HG03520 (cell line): Measurements from ENCODE around the gene ZSCAN26.
"Not testable (repeated sequence)": the region's sequence is repeated elsewhere in the genome, so short reads cannot be mapped to it uniquely, and the experiment has no call there.

Source experiments
- ATAC-seq: cut with Tn5 transposase; IDR thresholded peaks from one replicate; pipeline ENCODE4 v1.9.1; 2021; ENCODE audit warnings: mild to moderate bottlenecking, moderate library complexity; ENCODE audit not compliant: unreplicated experiment

ZSCAN26 gene

GRCh38 chr6:28254121-28254519, 12.8 kb upstream of the ZSCAN26 start:
- no peak for ATAC-seq

DNA sequence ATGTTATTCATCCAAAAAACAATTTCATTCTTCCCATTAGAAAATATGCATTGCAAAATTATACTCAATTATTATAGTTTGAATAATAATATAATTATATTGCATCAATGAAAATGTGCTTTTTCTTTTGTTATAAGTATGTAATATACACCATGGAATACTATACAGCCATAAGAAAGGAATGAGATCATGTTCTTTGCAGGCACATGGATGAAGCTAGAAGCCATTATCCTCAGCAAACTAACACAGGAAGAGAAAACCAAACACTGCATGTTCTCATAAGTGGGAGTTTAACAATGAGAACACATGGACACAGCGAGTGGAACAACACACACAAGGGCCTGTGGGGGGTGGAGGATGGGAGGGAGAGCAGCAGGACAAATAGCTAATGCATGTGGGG, 9.9 kb upstream of the ZSCAN26 start:
- no peak for ATAC-seq

GRCh38 chr6:28258877-28259777, 7.8 kb upstream of the ZSCAN26 start, which contains the start of gene NKAPL:
Gene NKAPL, plus strand, starts transcription at chr6:28259297. Its CDS starts 75 bp downstream, at chr6:28259372.
- no peak for ATAC-seq

- ATAC-seq = no peak
Observed at GRCh38 chr6:28263922-28264321, 3.0 kb upstream of the ZSCAN26 start.

DNA sequence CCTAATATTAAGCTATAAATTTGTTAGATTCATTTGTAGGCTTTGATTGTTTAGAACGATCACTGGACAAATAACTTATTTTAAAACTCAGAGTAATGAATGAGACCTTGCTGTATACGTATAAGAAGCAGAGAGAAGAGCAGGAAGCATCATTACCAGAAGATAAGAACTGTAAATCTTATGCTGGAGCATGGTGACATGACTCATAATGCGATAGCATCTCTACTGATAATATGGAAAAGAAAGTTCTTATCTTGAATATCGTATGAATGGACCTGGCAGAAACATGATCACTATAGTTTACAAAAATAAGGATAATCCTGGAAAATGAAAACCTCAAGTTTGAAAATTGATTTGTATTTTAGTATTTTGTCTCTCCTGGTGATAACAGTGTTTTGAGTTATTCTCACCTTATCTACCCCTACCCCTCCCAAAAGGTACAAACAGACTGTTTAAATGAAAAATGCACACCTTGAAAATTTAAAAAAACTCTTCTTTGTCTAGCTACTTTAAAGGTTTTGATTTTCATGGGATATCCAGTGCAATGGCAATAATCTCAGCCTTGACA, 2.0 kb upstream of the ZSCAN26 start:
- no peak for ATAC-seq

DNA sequence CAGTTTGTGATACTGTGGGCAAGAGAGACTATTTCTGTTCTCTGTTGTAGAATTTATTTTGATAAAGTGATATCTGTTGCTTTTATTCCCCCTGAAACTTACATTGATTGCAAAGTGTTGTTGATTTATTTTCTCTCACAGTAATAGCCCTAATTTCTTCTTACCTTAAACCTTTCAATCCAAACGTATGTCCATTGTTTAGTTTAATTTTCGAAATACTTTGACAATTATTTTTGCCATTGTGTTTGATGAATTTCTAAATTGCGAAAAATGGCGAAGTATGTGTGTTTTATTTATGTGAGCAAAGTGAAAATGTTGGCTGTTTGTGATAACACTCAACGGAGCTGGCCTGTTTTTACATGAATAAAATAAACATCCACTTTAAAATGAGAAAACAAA, 381 bp upstream of the ZSCAN26 start:
- ATAC-seq = no peak

GRCh38 chr6:28267695-28268059, 734 bp downstream of the ZSCAN26 start:
- ATAC-seq = no peak

GRCh38 chr6:28269492-28269891, 2.5 kb downstream of the ZSCAN26 start:
- no peak for ATAC-seq

GRCh38 chr6:28274888-28275287, 7.9 kb downstream of the ZSCAN26 start:
- no peak for ATAC-seq

GRCh38 chr6:28277746-28278145, 10.8 kb downstream of the ZSCAN26 start:
- ATAC-seq = no peak

GRCh38 chr6:28280595-28281287, 13.8 kb downstream of the ZSCAN26 start:
- no peak for ATAC-seq

GRCh38 chr6:28281288-28282064, 14.5 kb downstream of the ZSCAN26 start, which contains the start of gene PGBD1:
Gene PGBD1, plus strand, starts transcription at chr6:28281572. Its CDS starts 2,242 bp downstream, at chr6:28283814.
- peak; percentile 78 for ATAC-seq

DNA sequence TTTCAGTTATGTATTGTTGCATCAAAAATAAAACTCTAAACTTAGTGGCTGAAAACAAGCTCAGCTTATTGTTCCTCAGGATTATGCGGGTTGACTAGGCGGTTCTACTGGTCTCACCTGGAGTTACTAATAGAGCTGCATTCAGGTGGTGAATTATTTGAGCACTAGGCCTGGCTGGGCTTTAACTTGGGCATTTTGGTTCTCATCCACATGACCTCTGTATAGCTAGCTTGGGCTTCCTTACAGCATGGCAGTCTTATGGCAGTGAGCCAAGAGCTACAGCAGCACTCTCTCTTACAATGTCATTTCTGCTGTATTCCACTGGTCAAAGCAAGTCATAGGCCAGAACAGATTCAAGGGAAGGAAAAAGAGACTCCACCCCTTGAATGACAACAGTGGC, 16.0 kb downstream of the ZSCAN26 start:
- no peak for ATAC-seq

GRCh38 chr6:28291573-28291972, 24.6 kb downstream of the ZSCAN26 start:
- no peak for ATAC-seq

DNA sequence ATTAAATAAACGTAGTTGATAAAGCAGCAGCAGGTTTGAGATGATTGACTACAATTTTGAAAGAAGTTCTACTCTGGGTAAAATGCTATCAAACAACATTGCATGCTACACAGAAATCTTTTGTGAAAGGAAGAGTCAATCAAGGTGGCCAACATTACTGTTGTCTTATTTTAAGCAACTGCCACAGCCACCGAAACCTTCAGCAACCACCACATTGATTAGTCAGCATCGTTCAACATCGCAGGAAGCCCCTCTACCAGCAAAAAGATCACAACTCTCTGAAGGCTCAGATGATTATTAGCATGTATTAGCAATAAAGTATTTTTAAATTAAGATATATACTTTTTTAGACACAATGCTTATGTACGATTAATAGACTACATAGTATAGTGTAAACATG, 28.4 kb downstream of the ZSCAN26 start:
- ATAC-seq = no peak

DNA sequence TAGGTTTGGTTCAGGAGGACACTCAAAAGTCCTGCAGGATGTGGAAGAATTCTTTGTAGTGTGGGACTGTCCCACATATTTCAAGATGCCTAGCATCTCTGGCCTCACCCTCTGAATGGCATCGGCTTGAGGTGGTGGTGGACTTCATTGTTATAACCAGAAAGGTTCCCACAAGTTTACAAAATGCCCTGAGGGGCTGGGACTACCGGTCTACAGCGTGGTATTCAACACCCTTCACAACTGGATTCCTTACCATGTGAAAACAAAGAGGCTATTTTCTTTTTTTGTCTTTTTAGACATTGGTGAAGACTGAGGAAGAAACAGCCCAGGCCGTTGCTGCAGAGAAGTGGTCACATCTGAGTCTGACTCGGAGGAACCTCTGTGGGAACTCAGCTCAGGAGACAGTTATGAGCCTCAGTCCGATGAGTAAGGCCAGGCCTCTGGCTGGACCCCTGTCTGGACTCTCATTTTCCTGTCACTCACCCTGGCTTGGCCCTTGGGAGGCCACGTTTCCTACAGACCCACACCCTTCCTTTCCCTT, 29.6 kb downstream of the ZSCAN26 start:
- no peak for ATAC-seq

DNA sequence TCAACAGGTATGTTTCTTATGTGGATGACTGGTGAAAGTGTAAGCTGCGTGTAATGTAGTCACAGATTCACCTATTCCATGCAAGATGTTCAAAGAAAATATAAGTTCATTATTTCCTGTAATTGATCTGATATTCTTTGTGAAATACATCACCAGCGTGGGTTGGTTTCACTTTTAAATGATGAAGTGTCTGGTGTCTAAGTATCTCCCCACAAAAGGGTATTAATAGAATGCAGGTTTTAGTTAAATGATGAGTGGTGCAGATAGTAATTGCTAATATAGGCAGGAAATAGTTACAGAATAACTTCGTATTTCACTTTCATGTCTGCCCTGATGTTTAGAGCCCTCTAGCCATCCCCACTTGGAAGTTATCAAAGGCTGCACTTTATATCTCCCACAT, 36.6 kb downstream of the ZSCAN26 start:
- ATAC-seq = peak; percentile 78

DNA sequence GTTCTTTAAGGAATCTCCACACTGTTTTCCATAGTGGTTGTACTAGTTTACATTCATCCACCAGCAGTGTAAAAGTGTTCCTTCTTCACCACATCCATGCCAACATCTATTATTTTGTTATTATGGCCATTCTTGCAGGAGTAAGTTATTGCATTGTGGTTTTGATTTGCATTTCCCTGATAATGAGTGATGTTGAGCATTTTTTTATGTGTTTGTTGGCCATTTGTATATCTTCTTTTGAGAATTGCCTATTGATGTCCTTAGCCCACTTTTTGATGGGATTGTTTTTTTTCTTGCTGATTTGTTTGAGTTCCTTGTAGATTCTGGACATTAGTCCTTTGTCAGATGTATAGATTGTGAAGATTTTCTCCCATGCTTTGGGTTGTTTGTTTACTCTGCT, 39.4 kb downstream of the ZSCAN26 start:
- ATAC-seq = not testable (repeated sequence)

GRCh38 chr6:28311139-28311823, 44.3 kb downstream of the ZSCAN26 start:
- ATAC-seq = no peak

GRCh38 chr6:28312939-28313338, 46.0 kb downstream of the ZSCAN26 start:
- ATAC-seq = no peak
